ENCODE data around the gene MTREX. TPM values are rescaled to one million over a fixed set of nuclear protein-coding genes. Genes with fewer than 3 reads are reported as not detected.
A peak's percentile ranks its signal among the peaks of the same experiment; 100 is the strongest.

MTREX gene
- total RNA-seq, 2 experiments from 2014 or later = 71.2 to 78.0 TPM

DNA sequence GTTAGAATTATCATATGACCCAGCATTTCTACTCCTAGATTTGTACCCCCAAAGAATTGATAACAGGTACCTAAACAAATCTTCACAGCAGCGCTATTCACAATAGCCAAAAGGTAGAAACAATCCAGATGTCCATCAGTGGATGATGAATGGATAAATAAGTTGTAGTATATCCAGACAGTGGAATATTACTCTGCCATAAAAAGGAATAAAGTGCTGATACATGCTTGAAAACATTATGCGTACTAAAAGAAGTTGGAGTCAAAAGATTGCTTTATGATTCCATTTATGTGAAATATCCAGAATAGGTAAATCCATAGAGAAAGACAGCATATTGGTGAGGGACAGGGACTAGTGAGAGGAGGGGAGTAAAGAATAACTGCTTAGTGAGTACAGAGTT is 26.0 kb downstream of the MTREX start:
- Mint-ChIP-seq H3K27me3 (no peaks in the 10 kb centered on the region), H3K4me3 (no peak overlapping the region), H3K4me1 (peaks cover 17% of the 10 kb centered on the region), H3K27ac (no peak overlapping the region), H3K9me3 (ENCODE audit: low read depth) (no peaks in the 10 kb centered on the region), H3K36me3 (peaks cover 52% of the 10 kb centered on the region)
- CTCF ChIA-PET = no interaction called here
- ATAC-seq (no peak), DNase-seq (no peak)

- peaks cover 35% of the 10 kb centered on the region for H3K36me3 Mint-ChIP-seq
- H3K4me1 Mint-ChIP-seq = peaks cover 18% of the 10 kb centered on the region
- CTCF ChIA-PET = interaction anchor here (0.9 to 1.4 kb wide), 2 partner anchors 13 to 354 kb away, joined by 4 read pairs; no protein-coding TSS in a partner anchor
These were observed 30.4 kb downstream of the MTREX start for GRCh38 chr5:55338092-55338613.

DNA sequence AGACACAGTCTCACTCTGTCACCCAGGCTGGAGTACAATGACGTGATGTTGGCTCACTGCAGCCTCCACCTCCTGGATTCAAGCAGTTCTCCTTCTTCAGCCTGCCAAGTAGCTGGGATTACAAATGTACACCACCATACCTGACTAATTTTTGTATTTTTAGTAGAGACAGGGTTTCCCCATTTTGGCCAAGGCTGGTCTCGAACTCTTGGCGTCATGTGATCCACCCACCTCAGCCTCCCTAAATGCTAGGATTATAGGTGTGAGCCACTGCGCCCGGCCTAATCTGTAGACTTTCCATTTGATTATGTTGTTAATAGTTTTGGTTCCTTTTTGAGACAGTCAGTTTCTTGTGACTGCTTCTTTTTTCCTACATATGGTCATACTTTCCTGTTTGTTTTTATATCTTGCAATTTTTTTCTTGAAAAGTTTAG is 31.0 kb downstream of the MTREX start:
- ATAC-seq (peak; percentile 63), DNase-seq (peak; percentile 55)
- Mint-ChIP-seq H3K9me3 (ENCODE audit: low read depth) (no peaks in the 10 kb centered on the region), H3K4me1 (peaks cover 18% of the 10 kb centered on the region), H3K27me3 (no peaks in the 10 kb centered on the region), H3K36me3 (peaks cover 31% of the 10 kb centered on the region), H3K27ac (peak overlapping the region; percentile 75), H3K4me3 (peak overlapping the region; percentile 30)
- CTCF ChIA-PET = interaction anchor here (0.9 to 1.4 kb wide), 2 partner anchors 14 to 353 kb away, joined by 4 read pairs; no protein-coding TSS in a partner anchor

More at GRCh38 chr5:55338092-55338613, 30.4 kb downstream of the MTREX start:
- Mint-ChIP-seq H3K27ac (peak overlapping the region; percentile 89), H3K4me3 (peak overlapping the region; percentile 78), H3K27me3 (no peaks in the 10 kb centered on the region), H3K9me3 (ENCODE audit: low read depth) (no peaks in the 10 kb centered on the region)
- peak; percentile 60 for ATAC-seq
- DNase-seq = no peak

GRCh38 chr5:55343107-55343506 is 35.3 kb downstream of the MTREX start:
- Mint-ChIP-seq H3K4me3 (no peak overlapping the region), H3K27ac (no peak overlapping the region), H3K9me3 (ENCODE audit: low read depth) (no peaks in the 10 kb centered on the region), H3K27me3 (no peaks in the 10 kb centered on the region), H3K36me3 (peaks cover 37% of the 10 kb centered on the region), H3K4me1 (peaks cover 12% of the 10 kb centered on the region)
- no peak for ATAC-seq
- CTCF ChIA-PET = interaction anchor here (1.0 to 3.1 kb wide), 3 partner anchors 298 to 351 kb away, joined by 3 to 14 read pairs (median 6); no protein-coding TSS in a partner anchor
- no peak for DNase-seq

DNA sequence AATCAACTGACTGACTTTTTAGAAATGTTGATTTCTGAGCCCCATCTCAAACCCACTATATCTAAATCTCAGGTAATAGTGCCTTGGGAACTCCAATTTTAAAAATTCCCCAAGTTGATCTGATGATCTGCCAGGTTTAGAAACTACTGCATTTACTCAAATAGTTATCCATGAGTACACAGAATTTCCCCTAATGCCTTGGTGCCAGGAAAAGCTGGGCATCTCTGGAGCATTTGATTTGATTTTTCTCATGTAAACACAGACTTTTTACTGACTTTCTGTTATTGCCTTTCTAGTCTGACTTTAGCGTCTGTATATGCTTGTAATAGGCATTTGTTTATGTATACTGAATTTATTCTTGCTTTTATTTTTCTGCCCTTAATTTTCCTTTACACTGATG is 35.8 kb downstream of the MTREX start:
- CTCF ChIA-PET = interaction anchor here (0.7 to 3.1 kb wide), 3 partner anchors 114 to 351 kb away, joined by 3 to 14 read pairs (median 6); no protein-coding TSS in a partner anchor
- no peak overlapping the region for H3K27ac Mint-ChIP-seq
- no peak overlapping the region for H3K4me3 Mint-ChIP-seq

GRCh38 chr5:55344392-55344992 is 36.7 kb downstream of the MTREX start:
- DNase-seq (peak; percentile 77), ATAC-seq (no peak)
- H3K9me3 Mint-ChIP-seq (ENCODE audit: low read depth) = no peaks in the 10 kb centered on the region
- no peaks in the 10 kb centered on the region for H3K27me3 Mint-ChIP-seq
- peaks cover 40% of the 10 kb centered on the region for H3K36me3 Mint-ChIP-seq
- peaks cover 1% of the 10 kb centered on the region for H3K4me1 Mint-ChIP-seq
- no peak overlapping the region for H3K27ac Mint-ChIP-seq
- no peak overlapping the region for H3K4me3 Mint-ChIP-seq
- CTCF ChIA-PET = interaction anchor here (0.7 to 3.1 kb wide), 3 partner anchors 114 to 350 kb away, joined by 3 to 14 read pairs (median 6); no protein-coding TSS in a partner anchor

More for the DNA sequence above, 35.8 kb downstream of the MTREX start:
- Mint-ChIP-seq H3K36me3 (peaks cover 39% of the 10 kb centered on the region), H3K9me3 (ENCODE audit: low read depth) (no peaks in the 10 kb centered on the region), H3K4me1 (peaks cover 9% of the 10 kb centered on the region), H3K27me3 (no peaks in the 10 kb centered on the region)
- DNase-seq = no peak
- ATAC-seq = no peak

DNA sequence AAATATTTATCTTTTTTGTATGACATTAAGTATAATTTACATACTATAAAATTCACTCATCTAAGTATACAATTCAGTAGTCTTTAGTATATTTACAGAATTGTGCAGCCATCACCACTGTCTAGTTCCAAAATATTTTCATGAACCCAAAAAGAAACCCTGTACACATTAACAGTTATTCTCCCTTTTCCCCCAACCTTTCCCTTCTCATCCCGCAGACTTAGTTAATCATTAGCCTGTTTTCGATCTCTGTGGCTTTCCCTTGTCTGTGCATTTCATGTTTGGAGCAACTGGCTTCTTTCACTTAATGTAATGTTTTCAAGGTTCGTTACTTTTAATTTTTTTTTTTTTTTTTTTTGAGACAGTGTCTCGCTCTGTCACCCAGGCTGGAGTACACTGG is 37.5 kb downstream of the MTREX start:
- H3K36me3 Mint-ChIP-seq = peaks cover 46% of the 10 kb centered on the region
- no peaks in the 10 kb centered on the region for H3K9me3 Mint-ChIP-seq (ENCODE audit: low read depth)
- no peaks in the 10 kb centered on the region for H3K27me3 Mint-ChIP-seq
- CTCF ChIA-PET = no interaction called here
- no peak for DNase-seq
- H3K27ac Mint-ChIP-seq = no peak overlapping the region
- H3K4me1 Mint-ChIP-seq = peaks cover 1% of the 10 kb centered on the region
- no peak for ATAC-seq
- no peak overlapping the region for H3K4me3 Mint-ChIP-seq

GRCh38 chr5:55347786-55348185 is 40.0 kb downstream of the MTREX start:
- Mint-ChIP-seq H3K9me3 (ENCODE audit: low read depth) (no peaks in the 10 kb centered on the region), H3K4me3 (no peak overlapping the region), H3K27ac (no peak overlapping the region), H3K4me1 (peaks cover 3% of the 10 kb centered on the region), H3K36me3 (peaks cover 53% of the 10 kb centered on the region), H3K27me3 (no peaks in the 10 kb centered on the region)
- DNase-seq (no peak), ATAC-seq (no peak)
- CTCF ChIA-PET = no interaction called here

DNA sequence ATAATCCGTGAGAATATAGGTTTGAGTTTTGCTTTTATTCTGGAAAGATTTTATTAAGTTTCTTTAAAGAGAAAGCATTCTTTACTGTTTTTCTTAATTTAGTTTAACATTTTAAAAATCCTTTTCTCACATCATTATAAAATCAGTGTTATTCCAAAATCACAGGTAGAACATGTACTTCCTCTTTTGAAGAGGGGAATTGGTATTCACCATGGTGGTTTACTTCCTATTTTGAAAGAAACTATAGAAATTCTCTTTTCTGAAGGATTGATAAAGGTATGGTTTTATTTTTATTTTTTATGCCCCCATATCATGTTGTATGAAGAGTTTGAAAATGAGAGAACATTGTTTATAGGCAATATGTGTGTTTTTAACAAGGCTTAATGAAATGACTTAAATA is 43.0 kb downstream of the MTREX start:
- no peaks in the 10 kb centered on the region for H3K27me3 Mint-ChIP-seq
- no peaks in the 10 kb centered on the region for H3K9me3 Mint-ChIP-seq (ENCODE audit: low read depth)
- H3K4me1 Mint-ChIP-seq = peaks cover 2% of the 10 kb centered on the region
- CTCF ChIA-PET = no interaction called here
- no peak overlapping the region for H3K27ac Mint-ChIP-seq
- ATAC-seq (no peak), DNase-seq (no peak)
- no peak overlapping the region for H3K4me3 Mint-ChIP-seq
- H3K36me3 Mint-ChIP-seq = peaks cover 61% of the 10 kb centered on the region

GRCh38 chr5:55356896-55357295 is 49.1 kb downstream of the MTREX start:
- H3K36me3 Mint-ChIP-seq = peaks cover 57% of the 10 kb centered on the region
- no peak for ATAC-seq
- H3K4me3 Mint-ChIP-seq = no peak overlapping the region
- H3K27me3 Mint-ChIP-seq = no peaks in the 10 kb centered on the region
- H3K9me3 Mint-ChIP-seq (ENCODE audit: low read depth) = no peaks in the 10 kb centered on the region
- no peak overlapping the region for H3K27ac Mint-ChIP-seq
- DNase-seq = no peak
- no peaks in the 10 kb centered on the region for H3K4me1 Mint-ChIP-seq
- CTCF ChIA-PET = no interaction called here

GRCh38 chr5:55360190-55360589 is 52.4 kb downstream of the MTREX start:
- Mint-ChIP-seq H3K27ac (no peak overlapping the region), H3K27me3 (no peaks in the 10 kb centered on the region), H3K36me3 (peaks cover 46% of the 10 kb centered on the region), H3K4me1 (peaks cover 12% of the 10 kb centered on the region), H3K4me3 (no peak overlapping the region), H3K9me3 (ENCODE audit: low read depth) (no peaks in the 10 kb centered on the region)
- ATAC-seq (no peak), DNase-seq (no peak)
- CTCF ChIA-PET = interaction anchor here (0.9 kb wide), 1 partner anchor 32 kb away, joined by 4 read pairs; no protein-coding TSS in a partner anchor

- no peak for DNase-seq
- Mint-ChIP-seq H3K9me3 (ENCODE audit: low read depth) (no peaks in the 10 kb centered on the region), H3K4me3 (no peak overlapping the region), H3K36me3 (peaks cover 38% of the 10 kb centered on the region), H3K27ac (no peak overlapping the region), H3K27me3 (no peaks in the 10 kb centered on the region), H3K4me1 (peaks cover 12% of the 10 kb centered on the region)
- CTCF ChIA-PET = no interaction called here
- ATAC-seq = no peak
These were observed 56.1 kb downstream of the MTREX start for GRCh38 chr5:55363856-55364255.

DNA sequence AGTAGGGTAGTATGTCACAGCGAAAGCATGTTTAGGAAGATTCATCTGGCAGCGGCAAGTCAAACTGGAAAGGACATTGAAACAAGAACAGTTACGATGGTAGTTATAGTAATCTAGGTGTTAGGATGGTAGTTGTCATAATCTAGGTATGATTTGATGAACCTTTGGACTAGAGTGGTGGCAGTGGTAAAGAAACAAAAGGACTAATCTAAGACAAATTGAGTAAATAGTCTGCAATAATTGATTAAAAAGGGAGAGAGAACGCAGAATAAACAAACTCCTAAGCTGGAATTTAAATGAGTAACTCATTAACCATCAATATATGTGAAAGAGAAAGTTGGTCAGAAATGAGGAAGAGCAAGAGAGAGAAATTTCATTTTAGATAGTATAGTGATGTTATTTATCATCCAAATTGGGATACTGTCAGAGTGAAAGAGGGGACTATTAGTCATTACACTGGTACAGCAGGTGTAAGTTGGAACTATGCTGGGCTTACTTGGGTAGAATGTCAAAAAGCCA is 56.8 kb downstream of the MTREX start:
- Mint-ChIP-seq H3K27me3 (no peaks in the 10 kb centered on the region), H3K27ac (no peak overlapping the region), H3K4me3 (no peak overlapping the region), H3K4me1 (peaks cover 12% of the 10 kb centered on the region), H3K36me3 (peaks cover 36% of the 10 kb centered on the region), H3K9me3 (ENCODE audit: low read depth) (no peaks in the 10 kb centered on the region)
- CTCF ChIA-PET = no interaction called here
- DNase-seq (no peak), ATAC-seq (peak; percentile 72)
